H9 (cell line): ENCODE data around the gene LUZP2. TPM values are rescaled to one million over a fixed set of nuclear protein-coding genes. Genes with fewer than 3 reads are reported as not detected.

Experiments
- DNase-seq: peaks from one replicate; pipeline ENCODE4 v3.0.0-alpha.2; 2017
- H2AFZ ChIP-seq: one replicate; pipeline ENCODE4 v1.6.1; 2013; ENCODE audit warnings: mild to moderate bottlenecking, low read length, control low read depth, moderate library complexity
- H2AK5ac ChIP-seq: 2 replicates; pipeline ENCODE4 v1.6.1; 2013; ENCODE audit warnings: low read length, control low read depth, mixed read lengths; ENCODE audit not compliant: insufficient read length
- H2BK120ac ChIP-seq: one replicate; pipeline ENCODE4 v1.6.1; 2013; ENCODE audit warnings: low read depth, mild to moderate bottlenecking, low read length, control low read depth, inconsistent platforms; ENCODE audit not compliant: poor library complexity, severe bottlenecking
- H2BK12ac ChIP-seq: 2 replicates; pipeline ENCODE4 v1.6.1; 2013; ENCODE audit warnings: low read length, control low read depth, mixed read lengths, low read depth; ENCODE audit not compliant: insufficient read length
- H2BK15ac ChIP-seq: 2 replicates; pipeline ENCODE4 v1.6.1; 2013; ENCODE audit warnings: low read depth, low read length, control low read depth
- H2BK20ac ChIP-seq: one replicate; pipeline ENCODE4 v1.6.1; 2013; ENCODE audit warnings: low read depth, mild to moderate bottlenecking, low read length, control low read depth, inconsistent platforms; ENCODE audit not compliant: poor library complexity, severe bottlenecking
- H2BK5ac ChIP-seq: 2 replicates; pipeline ENCODE4 v1.6.1; 2013; ENCODE audit warnings: low read length, control low read depth, mixed read lengths; ENCODE audit not compliant: insufficient read length
- H3K14ac ChIP-seq: 2 replicates; pipeline ENCODE4 v1.6.1; 2013; ENCODE audit warnings: low read length, control low read depth; ENCODE audit not compliant: insufficient read depth
- H3K18ac ChIP-seq: 2 replicates; pipeline ENCODE4 v1.6.1; 2013; ENCODE audit warnings: low read depth, mild to moderate bottlenecking, mixed read lengths, low read length, control low read depth; ENCODE audit not compliant: insufficient read length
- H3K23ac ChIP-seq: 2 replicates; pipeline ENCODE4 v1.6.1; 2013; ENCODE audit warnings: low read length, control low read depth, mixed read lengths, low read depth; ENCODE audit not compliant: insufficient read length
- H3K23me2 ChIP-seq: 2 replicates; pipeline ENCODE4 v1.6.1; 2013; ENCODE audit warnings: low read depth, mild to moderate bottlenecking, mixed read lengths, low read length, control low read depth; ENCODE audit not compliant: insufficient read length, poor library complexity, severe bottlenecking
- H3K27ac ChIP-seq: 2 replicates; pipeline ENCODE4 v1.5.1; 2013; ENCODE audit warnings: low read length, control low read depth, mixed read lengths, low read depth; ENCODE audit not compliant: insufficient read length
- H3K27me3 ChIP-seq: 2 replicates; pipeline ENCODE4 v1.6.1; 2013; ENCODE audit warnings: low read length, control low read depth, inconsistent platforms; ENCODE audit not compliant: insufficient read depth
- H3K4ac ChIP-seq: 2 replicates; pipeline ENCODE4 v1.6.1; 2013; ENCODE audit warnings: low read depth, mild to moderate bottlenecking, control low read depth, inconsistent platforms, low read length, moderate library complexity
- H3K4me1 ChIP-seq: 2 replicates; pipeline ENCODE4 v1.6.1; 2013; ENCODE audit warnings: low read length, control low read depth, inconsistent platforms; ENCODE audit not compliant: insufficient read depth
- H3K4me2 ChIP-seq: 2 replicates; pipeline ENCODE4 v1.6.1; 2013; ENCODE audit warnings: low read length, control low read depth, mixed read lengths; ENCODE audit not compliant: insufficient read length, insufficient read depth
- H3K56ac ChIP-seq: 2 replicates; pipeline ENCODE4 v1.6.1; 2013; ENCODE audit warnings: low read depth, mild to moderate bottlenecking, mixed read lengths, low read length, control low read depth; ENCODE audit not compliant: insufficient read length
- H3K79me1 ChIP-seq: 2 replicates; pipeline ENCODE4 v1.6.1; 2013; ENCODE audit warnings: low read depth, mild to moderate bottlenecking, moderate library complexity, low read length, control low read depth, inconsistent platforms; ENCODE audit not compliant: insufficient read depth, poor library complexity, severe bottlenecking
- H3K79me2 ChIP-seq: 2 replicates; pipeline ENCODE4 v1.6.1; 2013; ENCODE audit warnings: low read length, control low read depth, inconsistent platforms; ENCODE audit not compliant: insufficient read depth
- H3K9ac ChIP-seq: 2 replicates; pipeline ENCODE4 v1.6.1; 2013; ENCODE audit warnings: low read length, control low read depth, mixed read lengths; ENCODE audit not compliant: insufficient read length; ENCODE audit errors: extremely low read depth
- H3K9me3 ChIP-seq: one replicate; pipeline ENCODE4 v1.6.1; 2013; ENCODE audit warnings: low read depth, low read length, inconsistent platforms; ENCODE audit not compliant: control insufficient read depth
- H3T11ph ChIP-seq: one replicate; pipeline ENCODE4 v1.6.1; 2013; ENCODE audit warnings: mild to moderate bottlenecking, low read length, control low read depth, inconsistent platforms
- H4K20me1 ChIP-seq: one replicate; pipeline ENCODE4 v1.6.1; 2013; ENCODE audit not compliant: control insufficient read depth, insufficient read length, insufficient read depth
- H4K5ac ChIP-seq: 2 replicates; pipeline ENCODE4 v1.6.1; 2013; ENCODE audit warnings: low read depth, mild to moderate bottlenecking, mixed read lengths, low read length, control low read depth; ENCODE audit not compliant: insufficient read length
- H4K8ac ChIP-seq: replicated peaks from 2 replicates; pipeline ENCODE4 v1.6.1; 2013; ENCODE audit warnings: low read length, control low read depth, mixed read lengths, low read depth; ENCODE audit not compliant: insufficient read length
- H4K91ac ChIP-seq: 2 replicates; pipeline ENCODE4 v1.6.1; 2013; ENCODE audit warnings: low read depth, mild to moderate bottlenecking, moderate library complexity, mixed read lengths, low read length, control low read depth; ENCODE audit not compliant: insufficient read length
- H3K27ac Mint-ChIP-seq, 3 experiments: 2 replicates in 2 of 3; 3 replicates in 1 of 3; pipeline ENCODE4 v1.8.0; 2020 to 2021; ENCODE audit warnings: mixed read lengths in 3 of 3, mild to moderate bottlenecking in 1 of 3, moderate library complexity in 1 of 3
- H3K27me3 Mint-ChIP-seq: 2 replicates; pipeline ENCODE4 v1.8.0; 2021; ENCODE audit warnings: low read depth, mild to moderate bottlenecking, moderate library complexity, mixed read lengths
- H3K36me3 Mint-ChIP-seq, 3 experiments: 2 replicates in 2 of 3; 3 replicates in 1 of 3; pipeline ENCODE4 v1.8.0; 2020 to 2021; ENCODE audit warnings: low read depth in 3 of 3, mixed read lengths in 3 of 3; ENCODE audit not compliant: insufficient read depth in 1 of 3
- H3K4me1 Mint-ChIP-seq, 2 experiments: 2 replicates each; pipeline ENCODE4 v1.8.0; 2020; ENCODE audit warnings: mixed read lengths in 2 of 2
- H3K4me3 Mint-ChIP-seq, 2 experiments: 2 replicates in 1 of 2; 3 replicates in 1 of 2; pipeline ENCODE4 v1.8.0; 2020 to 2021; ENCODE audit warnings: mild to moderate bottlenecking in 2 of 2, mixed read lengths in 2 of 2, moderate library complexity in 1 of 2
- H3K9me3 Mint-ChIP-seq, 2 experiments: 2 replicates in 1 of 2; 3 replicates in 1 of 2; pipeline ENCODE4 v1.8.0; 2020; ENCODE audit warnings: mild to moderate bottlenecking in 2 of 2, mixed read lengths in 2 of 2, moderate library complexity in 1 of 2
- CTCF ChIP-seq: fragments of 200-600 bp; sonication (generic); conservative IDR thresholded peaks from 3 replicates; pipeline ENCODE4 v1.8.0; 2021; ENCODE audit warnings: antibody characterized with exemption, mild to moderate bottlenecking
- WGBS: extraction: QIAGEN DNeasy Blood & Tissue Kit; methylation state at CpG from one replicate; pipeline ENCODE4 v1.1.7; 2013; ENCODE audit warnings: missing lambda C conversion rate, low lambda C conversion rate, mixed read lengths; ENCODE audit not compliant: insufficient read length; ENCODE audit errors: extremely low coverage; 5-methylcytosine and 5-hydroxymethylcytosine counted together
- total RNA-seq: library from RNA; stranded (reverse); gene quantifications from 2 replicates; pipeline ENCODE4 v1.2.1, GENCODE V29; 2021

Gene LUZP2
- total RNA-seq, 1 experiment from 2014 or later = 25.4 TPM

GRCh38 chr11:24842308-24842707 lies 345.5 kb downstream of the LUZP2 start:
- H2AFZ ChIP-seq = no peak overlapping the region
- no peak overlapping the region for H3K56ac ChIP-seq
- no peak overlapping the region for H3K4me2 ChIP-seq
- H3K79me1 ChIP-seq = no peaks in the 10 kb centered on the region
- H4K91ac ChIP-seq = no peak overlapping the region
- H2BK15ac ChIP-seq = no peak overlapping the region
- H4K8ac ChIP-seq = no peak overlapping the region
- H2BK5ac ChIP-seq = no peak overlapping the region
- H3K23ac ChIP-seq = no peak overlapping the region
- Mint-ChIP-seq H3K4me1 (peaks cover 3 to 6% of the 10 kb centered on the region in 2 experiments; a peak in 3 of 4 replicates), H3K9me3 (peaks cover 3 to 8% of the 10 kb centered on the region in 2 experiments; a peak in 1 of 5 replicates), H3K36me3 (peaks cover 5 to 8% (median 6%) of the 10 kb centered on the region in 3 experiments; a peak in 5 of 7 replicates), H3K27ac (no peak overlapping the region), H3K27me3 (no peaks in the 10 kb centered on the region), H3K4me3 (no peak overlapping the region)
- H3K9me3 ChIP-seq = no peaks in the 10 kb centered on the region
- H3K27me3 ChIP-seq = no peaks in the 10 kb centered on the region
- no peak overlapping the region for H3K14ac ChIP-seq
- H4K5ac ChIP-seq = no peak overlapping the region
- no CpG with 5 or more reads among the region's 2 CpGs for WGBS
- no peak for DNase-seq
- no peak overlapping the region for H3K18ac ChIP-seq
- H2BK12ac ChIP-seq = no peak overlapping the region
- no peak overlapping the region for H3K27ac ChIP-seq
- no peak for TF ChIP-seq CTCF
- H3K79me2 ChIP-seq = no peaks in the 10 kb centered on the region
- no peak overlapping the region for H3K9ac ChIP-seq
- H2BK20ac ChIP-seq = no peak overlapping the region
- no peak overlapping the region for H2AK5ac ChIP-seq
- no peaks in the 10 kb centered on the region for H4K20me1 ChIP-seq
- H3K23me2 ChIP-seq = no peaks in the 10 kb centered on the region
- H2BK120ac ChIP-seq = no peak overlapping the region
- H3T11ph ChIP-seq = no peak overlapping the region
- H3K4me1 ChIP-seq = no peaks in the 10 kb centered on the region
- H3K4ac ChIP-seq = no peak overlapping the region
